GM23338 (cell line): ENCODE data around the gene KCTD3. TPM values are rescaled to one million over a fixed set of nuclear protein-coding genes. Genes with fewer than 3 reads are reported as not detected.

ENCODE experiments used
- ATAC-seq: fragments of 200-7000 bp; cut with Tn5 transposase; 3 replicates; pipeline ENCODE4 v1.9.1; 2020
- DNase-seq: peaks from one replicate; pipeline ENCODE4 v3.0.0-alpha.2; 2015; ENCODE audit warnings: low spot score
- H2AFZ ChIP-seq: fragments of 200-600 bp; sonication (generic); 2 replicates; pipeline ENCODE4 v1.8.0; 2016; ENCODE audit warnings: antibody characterized with exemption, mild to moderate bottlenecking, moderate library complexity
- H3F3A ChIP-seq: fragments of 200-600 bp; sonication (generic); replicated peaks from 2 replicates; pipeline ENCODE4 v1.8.0; 2017; ENCODE audit warnings: antibody characterized with exemption, mixed run types, low read depth
- H3K27ac ChIP-seq: fragments of 200-600 bp; sonication (generic); 2 replicates; pipeline ENCODE4 v1.6.1; 2016; ENCODE audit warnings: low read depth
- H3K27me3 ChIP-seq: fragments of 200-600 bp; sonication (generic); 2 replicates; pipeline ENCODE4 v1.8.0; 2016; ENCODE audit warnings: mild to moderate bottlenecking, mixed run types, moderate library complexity; ENCODE audit not compliant: insufficient read depth
- H3K36me3 ChIP-seq: fragments of 200-600 bp; sonication (generic); 2 replicates; pipeline ENCODE4 v1.8.0; 2016; ENCODE audit warnings: mild to moderate bottlenecking; ENCODE audit not compliant: insufficient read depth
- H3K4me1 ChIP-seq: fragments of 200-600 bp; sonication (generic); 2 replicates; pipeline ENCODE4 v1.8.0; 2016; ENCODE audit warnings: mild to moderate bottlenecking, moderate library complexity; ENCODE audit not compliant: insufficient read depth
- H3K4me2 ChIP-seq: fragments of 200-600 bp; sonication (generic); 2 replicates; pipeline ENCODE4 v1.7.1; 2017; ENCODE audit warnings: mixed run types
- H3K4me3 ChIP-seq: fragments of 200-600 bp; sonication (generic); 2 replicates; pipeline ENCODE4 v1.6.1; 2016; ENCODE audit warnings: mixed run types
- H3K79me2 ChIP-seq: fragments of 200-600 bp; sonication (generic); replicated peaks from 2 replicates; pipeline ENCODE4 v1.8.0; 2017; ENCODE audit warnings: mild to moderate bottlenecking; ENCODE audit not compliant: insufficient read depth
- H3K9me2 ChIP-seq: fragments of 200-600 bp; sonication (generic); 2 replicates; pipeline ENCODE4 v1.8.0; 2017; ENCODE audit not compliant: insufficient read depth
- H4K20me1 ChIP-seq: fragments of 200-600 bp; sonication (generic); replicated peaks from 2 replicates; pipeline ENCODE4 v1.8.0; 2017; ENCODE audit warnings: mild to moderate bottlenecking; ENCODE audit not compliant: insufficient read depth
- H3K27ac Mint-ChIP-seq: 2 replicates; pipeline ENCODE4 v1.8.0; 2020; ENCODE audit warnings: inconsistent platforms, mild to moderate bottlenecking, moderate library complexity, mixed read lengths
- H3K27me3 Mint-ChIP-seq: 3 replicates; pipeline ENCODE4 v1.8.0; 2022; ENCODE audit warnings: low read depth, mild to moderate bottlenecking, moderate library complexity, mixed read lengths, inconsistent platforms; ENCODE audit not compliant: insufficient read depth, poor library complexity
- H3K36me3 Mint-ChIP-seq: 3 replicates; pipeline ENCODE4 v1.8.0; 2021; ENCODE audit warnings: low read depth, mild to moderate bottlenecking, inconsistent platforms, moderate library complexity, mixed read lengths
- H3K4me1 Mint-ChIP-seq: 3 replicates; pipeline ENCODE4 v1.8.0; 2020; ENCODE audit warnings: mild to moderate bottlenecking, inconsistent platforms, mixed read lengths
- H3K4me3 Mint-ChIP-seq: 3 replicates; pipeline ENCODE4 v1.8.0; 2021; ENCODE audit warnings: moderate library complexity, mild to moderate bottlenecking, inconsistent platforms, mixed read lengths
- H3K9me3 Mint-ChIP-seq: 3 replicates; pipeline ENCODE4 v1.8.0; 2020; ENCODE audit warnings: moderate library complexity, mild to moderate bottlenecking, inconsistent platforms, mixed read lengths
- CREB1 ChIP-seq: fragments of 250-450 bp; sonication (Bioruptor Pico); IDR thresholded peaks from 2 replicates; pipeline ENCODE4 v1.5.0; 2020; ENCODE audit warnings: low read depth, mild to moderate bottlenecking, moderate library complexity
- EZH2 ChIP-seq: fragments of 200-600 bp; sonication (generic); IDR thresholded peaks from one replicate; pipeline ENCODE4 v1.8.0; 2017; ENCODE audit warnings: antibody characterized with exemption, mild to moderate bottlenecking, low read depth; ENCODE audit not compliant: unreplicated experiment
- EZH2phosphoT487 ChIP-seq: fragments of 200-600 bp; sonication (generic); IDR thresholded peaks from one replicate; pipeline ENCODE4 v1.8.1; 2018; ENCODE audit warnings: antibody characterized with exemption; ENCODE audit not compliant: unreplicated experiment
- JUNB ChIP-seq: IDR thresholded peaks from one replicate; pipeline ENCODE4 v1.6.1; 2016; ENCODE audit warnings: antibody characterized with exemption; ENCODE audit not compliant: unreplicated experiment
- NANOG ChIP-seq: IDR thresholded peaks from 2 replicates; pipeline ENCODE4 v1.6.1; 2016; ENCODE audit warnings: antibody characterized with exemption, borderline replicate concordance
- POLR2AphosphoS5 ChIP-seq: IDR thresholded peaks from 2 replicates; pipeline ENCODE4 v1.6.1; 2016; ENCODE audit warnings: antibody characterized with exemption, low read depth
- STAT1 ChIP-seq: IDR thresholded peaks from one replicate; pipeline ENCODE4 v1.6.1; 2016; ENCODE audit warnings: antibody characterized with exemption; ENCODE audit not compliant: unreplicated experiment
- ZNF114 ChIP-seq: fragments of 250-450 bp; sonication (Bioruptor Pico); IDR thresholded peaks from 2 replicates; pipeline ENCODE4 v1.5.0; 2020; ENCODE audit warnings: mild to moderate bottlenecking, moderate library complexity
- ZNF331 ChIP-seq: fragments of 250-450 bp; sonication (Bioruptor Pico); IDR thresholded peaks from 2 replicates; pipeline ENCODE4 v1.5.0; 2020; ENCODE audit warnings: low read depth, mild to moderate bottlenecking, moderate library complexity
- polyA plus RNA-seq: library from polyadenylated mRNA; unstranded; fragments of >200 nt; fragmentation: Nextera tagmentation; extraction: Ambion mirVana; gene quantifications from 2 replicates; pipeline ENCODE4 v1.2.1, GENCODE V29; 2016
- total RNA-seq: library from RNA; depleted of rRNA; stranded (reverse); fragments of >200 nt; shearing (Covaris generic); gene quantifications from 2 replicates; pipeline ENCODE4 v1.2.3, GENCODE V29; 2014
- TF ChIP-seq, protein P1 (sequence below): IDR thresholded peaks from one replicate; pipeline ENCODE4 v1.6.1; 2018; ENCODE audit warnings: antibody characterized with exemption; ENCODE audit not compliant: unreplicated experiment
- TF ChIP-seq, protein P2 (sequence below), 2 experiments: fragments of 200-600 bp in 1 of 2; sonication (generic) in 1 of 2; conservative IDR thresholded peaks; 2 replicates each; pipeline versions ENCODE4 v1.5.1 to v1.6.1; 2016 to 2017; ENCODE audit warnings: antibody characterized with exemption in 2 of 2, low read depth in 2 of 2, mild to moderate bottlenecking in 2 of 2, moderate library complexity in 1 of 2
- TF ChIP-seq, protein P3 (sequence below): IDR thresholded peaks from 2 replicates; pipeline ENCODE4 v1.6.1; 2016; ENCODE audit warnings: antibody characterized with exemption

Gene KCTD3
- total and polyA plus RNA-seq, 2 experiments from 2014 or later, result 29.4 to 60.3 TPM

DNA sequence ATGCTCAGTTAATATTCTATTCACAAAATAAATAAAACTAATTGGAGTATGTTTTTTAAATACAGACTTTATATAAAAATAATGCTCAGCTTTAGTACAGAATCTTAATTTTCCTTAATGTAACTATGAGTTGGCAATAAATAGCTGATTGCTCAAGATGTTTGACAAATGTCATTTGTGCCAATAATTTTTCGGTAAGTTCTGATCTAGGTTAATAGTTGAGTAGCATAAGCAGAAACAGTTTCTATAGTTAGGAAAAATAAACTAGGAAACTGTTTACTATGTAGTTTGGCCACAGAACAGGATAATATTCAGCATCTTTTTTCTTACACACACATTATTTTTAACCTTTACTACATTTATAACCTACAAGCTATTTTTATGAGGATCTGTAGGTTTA is 40.3 kb downstream of the KCTD3 start (continued):
- TF ChIP-seq, protein P1, sequence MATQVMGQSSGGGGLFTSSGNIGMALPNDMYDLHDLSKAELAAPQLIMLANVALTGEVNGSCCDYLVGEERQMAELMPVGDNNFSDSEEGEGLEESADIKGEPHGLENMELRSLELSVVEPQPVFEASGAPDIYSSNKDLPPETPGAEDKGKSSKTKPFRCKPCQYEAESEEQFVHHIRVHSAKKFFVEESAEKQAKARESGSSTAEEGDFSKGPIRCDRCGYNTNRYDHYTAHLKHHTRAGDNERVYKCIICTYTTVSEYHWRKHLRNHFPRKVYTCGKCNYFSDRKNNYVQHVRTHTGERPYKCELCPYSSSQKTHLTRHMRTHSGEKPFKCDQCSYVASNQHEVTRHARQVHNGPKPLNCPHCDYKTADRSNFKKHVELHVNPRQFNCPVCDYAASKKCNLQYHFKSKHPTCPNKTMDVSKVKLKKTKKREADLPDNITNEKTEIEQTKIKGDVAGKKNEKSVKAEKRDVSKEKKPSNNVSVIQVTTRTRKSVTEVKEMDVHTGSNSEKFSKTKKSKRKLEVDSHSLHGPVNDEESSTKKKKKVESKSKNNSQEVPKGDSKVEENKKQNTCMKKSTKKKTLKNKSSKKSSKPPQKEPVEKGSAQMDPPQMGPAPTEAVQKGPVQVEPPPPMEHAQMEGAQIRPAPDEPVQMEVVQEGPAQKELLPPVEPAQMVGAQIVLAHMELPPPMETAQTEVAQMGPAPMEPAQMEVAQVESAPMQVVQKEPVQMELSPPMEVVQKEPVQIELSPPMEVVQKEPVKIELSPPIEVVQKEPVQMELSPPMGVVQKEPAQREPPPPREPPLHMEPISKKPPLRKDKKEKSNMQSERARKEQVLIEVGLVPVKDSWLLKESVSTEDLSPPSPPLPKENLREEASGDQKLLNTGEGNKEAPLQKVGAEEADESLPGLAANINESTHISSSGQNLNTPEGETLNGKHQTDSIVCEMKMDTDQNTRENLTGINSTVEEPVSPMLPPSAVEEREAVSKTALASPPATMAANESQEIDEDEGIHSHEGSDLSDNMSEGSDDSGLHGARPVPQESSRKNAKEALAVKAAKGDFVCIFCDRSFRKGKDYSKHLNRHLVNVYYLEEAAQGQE, result no peak
- no peak for TF ChIP-seq NANOG
- TF ChIP-seq ZNF114 (CRISPR knock-in tag), result no peak
- no peak for TF ChIP-seq STAT1
- no peak for TF ChIP-seq CREB1 (CRISPR knock-in tag)
- TF ChIP-seq, protein P2, sequence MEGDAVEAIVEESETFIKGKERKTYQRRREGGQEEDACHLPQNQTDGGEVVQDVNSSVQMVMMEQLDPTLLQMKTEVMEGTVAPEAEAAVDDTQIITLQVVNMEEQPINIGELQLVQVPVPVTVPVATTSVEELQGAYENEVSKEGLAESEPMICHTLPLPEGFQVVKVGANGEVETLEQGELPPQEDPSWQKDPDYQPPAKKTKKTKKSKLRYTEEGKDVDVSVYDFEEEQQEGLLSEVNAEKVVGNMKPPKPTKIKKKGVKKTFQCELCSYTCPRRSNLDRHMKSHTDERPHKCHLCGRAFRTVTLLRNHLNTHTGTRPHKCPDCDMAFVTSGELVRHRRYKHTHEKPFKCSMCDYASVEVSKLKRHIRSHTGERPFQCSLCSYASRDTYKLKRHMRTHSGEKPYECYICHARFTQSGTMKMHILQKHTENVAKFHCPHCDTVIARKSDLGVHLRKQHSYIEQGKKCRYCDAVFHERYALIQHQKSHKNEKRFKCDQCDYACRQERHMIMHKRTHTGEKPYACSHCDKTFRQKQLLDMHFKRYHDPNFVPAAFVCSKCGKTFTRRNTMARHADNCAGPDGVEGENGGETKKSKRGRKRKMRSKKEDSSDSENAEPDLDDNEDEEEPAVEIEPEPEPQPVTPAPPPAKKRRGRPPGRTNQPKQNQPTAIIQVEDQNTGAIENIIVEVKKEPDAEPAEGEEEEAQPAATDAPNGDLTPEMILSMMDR (conservative IDR thresholded peaks at IDR 0.05; ENCODE audit: low read depth in 2 of 2), result no peak
- TF ChIP-seq, protein P3, sequence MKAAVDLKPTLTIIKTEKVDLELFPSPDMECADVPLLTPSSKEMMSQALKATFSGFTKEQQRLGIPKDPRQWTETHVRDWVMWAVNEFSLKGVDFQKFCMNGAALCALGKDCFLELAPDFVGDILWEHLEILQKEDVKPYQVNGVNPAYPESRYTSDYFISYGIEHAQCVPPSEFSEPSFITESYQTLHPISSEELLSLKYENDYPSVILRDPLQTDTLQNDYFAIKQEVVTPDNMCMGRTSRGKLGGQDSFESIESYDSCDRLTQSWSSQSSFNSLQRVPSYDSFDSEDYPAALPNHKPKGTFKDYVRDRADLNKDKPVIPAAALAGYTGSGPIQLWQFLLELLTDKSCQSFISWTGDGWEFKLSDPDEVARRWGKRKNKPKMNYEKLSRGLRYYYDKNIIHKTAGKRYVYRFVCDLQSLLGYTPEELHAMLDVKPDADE, result no peak
- TF ChIP-seq POLR2AphosphoS5, result no peak
- no peak for TF ChIP-seq EZH2

DNA sequence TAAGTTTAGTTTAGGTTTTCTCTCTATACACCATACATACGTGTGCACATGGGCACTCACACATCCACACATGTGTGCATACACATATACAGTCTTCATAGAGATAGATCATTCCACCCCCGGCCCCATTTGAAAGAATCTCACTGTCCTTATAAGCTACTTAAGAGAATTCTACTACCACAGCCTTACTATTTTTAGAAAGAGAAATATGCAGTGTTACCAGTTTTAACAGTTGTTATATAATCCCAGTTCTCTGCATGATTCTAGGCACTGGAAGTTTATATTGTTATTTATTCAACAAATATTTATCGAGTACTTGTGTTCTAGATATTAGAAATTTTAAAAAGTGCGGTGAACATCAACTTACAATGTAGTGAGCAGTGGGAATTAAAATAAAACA is 41.5 kb downstream of the KCTD3 start:
- Mint-ChIP-seq H3K9me3 (no peaks in the 10 kb centered on the region), H3K27me3 (no peaks in the 10 kb centered on the region), H3K36me3 (peaks cover 35% of the 10 kb centered on the region), H3K4me3 (no peak overlapping the region), H3K4me1 (peaks cover 8% of the 10 kb centered on the region; the same call in 2 of the 3 replicates), H3K27ac (no peak overlapping the region)
- Histone ChIP-seq H3K27me3 (no peaks in the 10 kb centered on the region), H2AFZ (no peak overlapping the region), H3K36me3 (peaks cover 21% of the 10 kb centered on the region; the same call in 1 of the 2 replicates), H3K9me2 (no peaks in the 10 kb centered on the region), H3F3A (no peaks in the 10 kb centered on the region), H3K4me3 (no peak overlapping the region), H3K27ac (no peak overlapping the region), H3K79me2 (peaks cover 13% of the 10 kb centered on the region), H3K4me1 (peaks cover 8% of the 10 kb centered on the region; the same call in 1 of the 2 replicates), H4K20me1 (no peaks in the 10 kb centered on the region; the same call in 1 of the 2 replicates), H3K4me2 (no peak overlapping the region)
- DNase-seq (no peak), ATAC-seq (no peak)
- TF ChIP-seq, protein P1, result no peak
- no peak for TF ChIP-seq JUNB
- no peak for TF ChIP-seq POLR2AphosphoS5
- TF ChIP-seq ZNF331 (CRISPR knock-in tag), result no peak
- TF ChIP-seq, protein P2 (conservative IDR thresholded peaks at IDR 0.05; ENCODE audit: low read depth in 2 of 2), result no peak
- TF ChIP-seq NANOG, result no peak
- TF ChIP-seq, protein P3, result no peak
- no peak for TF ChIP-seq EZH2phosphoT487
- TF ChIP-seq EZH2, result no peak
